ENCODE data around the gene AMIGO3.

DNA sequence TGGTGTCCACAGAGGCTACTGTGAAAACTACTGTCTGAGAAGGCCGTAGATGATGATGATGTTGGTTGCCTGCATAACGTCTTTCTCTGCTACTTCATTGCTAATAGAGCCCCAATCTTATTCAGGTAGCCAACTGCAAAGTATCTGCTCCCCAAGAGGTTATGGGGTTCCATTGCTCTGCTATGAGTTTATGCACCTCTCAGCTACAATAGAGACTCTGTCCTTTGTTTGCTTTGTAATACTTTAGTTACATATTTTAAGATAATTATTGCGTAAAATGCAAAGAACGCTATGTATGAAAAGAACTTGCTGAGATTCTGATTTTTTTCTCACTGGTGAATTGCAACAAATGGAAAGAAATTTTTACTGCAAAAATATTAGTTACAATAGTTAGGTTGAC is 32.0 kb upstream of the AMIGO3 start:
- TF ChIP-seq, protein P1, sequence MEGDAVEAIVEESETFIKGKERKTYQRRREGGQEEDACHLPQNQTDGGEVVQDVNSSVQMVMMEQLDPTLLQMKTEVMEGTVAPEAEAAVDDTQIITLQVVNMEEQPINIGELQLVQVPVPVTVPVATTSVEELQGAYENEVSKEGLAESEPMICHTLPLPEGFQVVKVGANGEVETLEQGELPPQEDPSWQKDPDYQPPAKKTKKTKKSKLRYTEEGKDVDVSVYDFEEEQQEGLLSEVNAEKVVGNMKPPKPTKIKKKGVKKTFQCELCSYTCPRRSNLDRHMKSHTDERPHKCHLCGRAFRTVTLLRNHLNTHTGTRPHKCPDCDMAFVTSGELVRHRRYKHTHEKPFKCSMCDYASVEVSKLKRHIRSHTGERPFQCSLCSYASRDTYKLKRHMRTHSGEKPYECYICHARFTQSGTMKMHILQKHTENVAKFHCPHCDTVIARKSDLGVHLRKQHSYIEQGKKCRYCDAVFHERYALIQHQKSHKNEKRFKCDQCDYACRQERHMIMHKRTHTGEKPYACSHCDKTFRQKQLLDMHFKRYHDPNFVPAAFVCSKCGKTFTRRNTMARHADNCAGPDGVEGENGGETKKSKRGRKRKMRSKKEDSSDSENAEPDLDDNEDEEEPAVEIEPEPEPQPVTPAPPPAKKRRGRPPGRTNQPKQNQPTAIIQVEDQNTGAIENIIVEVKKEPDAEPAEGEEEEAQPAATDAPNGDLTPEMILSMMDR (tag by site-specific recombination; IDR thresholded peaks at IDR 0.05), result no peak
- TF ChIP-seq, protein P2, sequence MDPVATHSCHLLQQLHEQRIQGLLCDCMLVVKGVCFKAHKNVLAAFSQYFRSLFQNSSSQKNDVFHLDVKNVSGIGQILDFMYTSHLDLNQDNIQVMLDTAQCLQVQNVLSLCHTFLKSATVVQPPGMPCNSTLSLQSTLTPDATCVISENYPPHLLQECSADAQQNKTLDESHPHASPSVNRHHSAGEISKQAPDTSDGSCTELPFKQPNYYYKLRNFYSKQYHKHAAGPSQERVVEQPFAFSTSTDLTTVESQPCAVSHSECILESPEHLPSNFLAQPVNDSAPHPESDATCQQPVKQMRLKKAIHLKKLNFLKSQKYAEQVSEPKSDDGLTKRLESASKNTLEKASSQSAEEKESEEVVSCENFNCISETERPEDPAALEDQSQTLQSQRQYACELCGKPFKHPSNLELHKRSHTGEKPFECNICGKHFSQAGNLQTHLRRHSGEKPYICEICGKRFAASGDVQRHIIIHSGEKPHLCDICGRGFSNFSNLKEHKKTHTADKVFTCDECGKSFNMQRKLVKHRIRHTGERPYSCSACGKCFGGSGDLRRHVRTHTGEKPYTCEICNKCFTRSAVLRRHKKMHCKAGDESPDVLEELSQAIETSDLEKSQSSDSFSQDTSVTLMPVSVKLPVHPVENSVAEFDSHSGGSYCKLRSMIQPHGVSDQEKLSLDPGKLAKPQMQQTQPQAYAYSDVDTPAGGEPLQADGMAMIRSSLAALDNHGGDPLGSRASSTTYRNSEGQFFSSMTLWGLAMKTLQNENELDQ (tag by site-specific recombination; IDR thresholded peaks at IDR 0.05; ENCODE audit: low read depth), result no peak
- TF ChIP-seq, protein P3, sequence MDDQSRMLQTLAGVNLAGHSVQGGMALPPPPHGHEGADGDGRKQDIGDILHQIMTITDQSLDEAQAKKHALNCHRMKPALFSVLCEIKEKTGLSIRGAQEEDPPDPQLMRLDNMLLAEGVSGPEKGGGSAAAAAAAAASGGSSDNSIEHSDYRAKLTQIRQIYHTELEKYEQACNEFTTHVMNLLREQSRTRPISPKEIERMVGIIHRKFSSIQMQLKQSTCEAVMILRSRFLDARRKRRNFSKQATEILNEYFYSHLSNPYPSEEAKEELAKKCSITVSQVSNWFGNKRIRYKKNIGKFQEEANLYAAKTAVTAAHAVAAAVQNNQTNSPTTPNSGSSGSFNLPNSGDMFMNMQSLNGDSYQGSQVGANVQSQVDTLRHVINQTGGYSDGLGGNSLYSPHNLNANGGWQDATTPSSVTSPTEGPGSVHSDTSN (CRISPR knock-in tag; IDR thresholded peaks at IDR 0.05), result no peak

Data from HEK293 (cell line).